Activated CD4-positive, alpha-beta T cell treated with anti-CD3 and anti-CD28 coated beads for 36 hours (primary cell): Measurements from ENCODE around the gene NUP54. TPM values are rescaled to one million over a fixed set of nuclear protein-coding genes. Genes with fewer than 3 reads are reported as not detected.

Source experiments
- ATAC-seq: fragments of 200-7000 bp; cut with Tn5 transposase; one replicate; pipeline ENCODE4 v1.10.0; 2021; ENCODE audit warnings: mild to moderate bottlenecking, moderate library complexity
- CTCF ChIA-PET: fragments of 350-600 bp; sonication (Branson Sonifier 250); formaldehyde crosslinking; loops from one replicate; lab custom pipeline; 2021; ENCODE audit warnings: antibody characterized with exemption; lab: Charles Lee
- POLR2A ChIA-PET: fragments of 350-600 bp; sonication (Branson Sonifier 250); formaldehyde crosslinking; loops from one replicate; lab custom pipeline; 2021; ENCODE audit warnings: antibody characterized with exemption, inconsistent platforms; lab: Charles Lee
- DNase-seq: peaks from one replicate; pipeline ENCODE4 v3.0.0-alpha.2; 2020
- H3K27ac Mint-ChIP-seq: one replicate; pipeline ENCODE4 v1.8.0; 2021; ENCODE audit warnings: mixed read lengths
- H3K27me3 Mint-ChIP-seq: one replicate; pipeline ENCODE4 v1.8.0; 2021; ENCODE audit warnings: mixed read lengths
- H3K36me3 Mint-ChIP-seq: one replicate; pipeline ENCODE4 v1.8.0; 2021; ENCODE audit warnings: low read depth, mixed read lengths
- H3K4me1 Mint-ChIP-seq: one replicate; pipeline ENCODE4 v1.8.0; 2021; ENCODE audit warnings: mixed read lengths
- H3K4me3 Mint-ChIP-seq: one replicate; pipeline ENCODE4 v1.8.0; 2021; ENCODE audit warnings: mild to moderate bottlenecking, moderate library complexity, mixed read lengths
- H3K9me3 Mint-ChIP-seq: one replicate; pipeline ENCODE4 v1.8.0; 2021; ENCODE audit warnings: low read depth, mixed read lengths
- intact Hi-C, 2 experiments: fragments of 100-400 bp; cut with DNase I in 1 of 2; cut with micrococcal nuclease in 1 of 2; formaldehyde crosslinking; loops; one replicate each; pipeline versions ENCODE4 v1.14.2 to v1.15.1; 2022 to 2024; cut with DNase I, micrococcal nuclease
- total RNA-seq, 2 experiments: library from RNA; stranded (reverse); gene quantifications; one replicate each; pipeline ENCODE4 v1.2.3, GENCODE V29; 2021

The NUP54 gene, protein sequence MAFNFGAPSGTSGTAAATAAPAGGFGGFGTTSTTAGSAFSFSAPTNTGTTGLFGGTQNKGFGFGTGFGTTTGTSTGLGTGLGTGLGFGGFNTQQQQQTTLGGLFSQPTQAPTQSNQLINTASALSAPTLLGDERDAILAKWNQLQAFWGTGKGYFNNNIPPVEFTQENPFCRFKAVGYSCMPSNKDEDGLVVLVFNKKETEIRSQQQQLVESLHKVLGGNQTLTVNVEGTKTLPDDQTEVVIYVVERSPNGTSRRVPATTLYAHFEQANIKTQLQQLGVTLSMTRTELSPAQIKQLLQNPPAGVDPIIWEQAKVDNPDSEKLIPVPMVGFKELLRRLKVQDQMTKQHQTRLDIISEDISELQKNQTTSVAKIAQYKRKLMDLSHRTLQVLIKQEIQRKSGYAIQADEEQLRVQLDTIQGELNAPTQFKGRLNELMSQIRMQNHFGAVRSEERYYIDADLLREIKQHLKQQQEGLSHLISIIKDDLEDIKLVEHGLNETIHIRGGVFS
- total RNA-seq, result 10 to 100 TPM; 58.2 to 67.3 TPM

DNA sequence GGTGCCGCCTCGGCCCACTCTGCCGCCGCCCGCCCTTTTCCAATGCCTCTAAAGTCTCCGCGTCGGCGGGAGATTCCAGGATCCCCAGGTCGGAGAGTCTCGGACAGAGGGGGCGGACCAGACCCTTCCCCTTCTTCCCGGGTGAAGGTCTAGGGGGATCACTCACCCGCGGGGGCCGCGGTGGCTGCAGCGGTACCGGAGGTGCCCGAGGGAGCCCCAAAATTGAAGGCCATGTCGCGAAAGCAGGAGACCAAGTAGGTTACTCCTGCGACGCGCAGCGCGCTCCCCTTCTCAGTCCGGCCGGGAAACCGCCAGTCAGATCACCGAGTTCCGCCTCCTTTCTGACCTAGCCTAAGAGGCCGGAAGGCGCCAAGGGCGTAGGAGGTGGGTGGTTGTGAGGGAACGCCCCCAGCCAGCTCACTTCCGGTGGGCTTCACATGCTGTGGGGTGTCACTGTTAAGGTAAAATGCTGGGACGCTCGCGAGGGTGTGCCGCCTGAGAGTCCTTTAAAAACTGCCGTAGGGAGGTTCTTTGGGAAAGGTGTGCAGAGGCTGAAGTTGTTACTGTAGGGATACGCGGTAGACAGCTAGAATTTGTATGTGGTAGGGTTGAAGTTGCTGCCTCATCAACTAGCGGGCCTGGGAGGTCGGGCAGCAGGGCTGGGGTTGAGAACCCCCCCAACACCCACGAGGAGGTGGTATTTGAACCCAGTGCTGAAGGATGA is at the start of gene NUP54:
NUP54 (minus strand) TSS at position 256 of the 724 bp plus-strand sequence; CDS start at position 233, 23 bp downstream.
- CTCF ChIA-PET, result interaction anchor here (1.0 kb wide), 2 partner anchors 89 to 152 kb away, joined by 3 to 5 read pairs; no protein-coding TSS in a partner anchor
- H3K4me1 Mint-ChIP-seq, result peaks cover 25% of the 10 kb centered on the region
- DNase-seq, result peak; percentile 97
- no peaks in the 10 kb centered on the region for H3K27me3 Mint-ChIP-seq
- H3K27ac Mint-ChIP-seq, result peak within 1 kb of the TSS; percentile 89
- ATAC-seq, result peak; percentile 97
- intact Hi-C loops, result loop anchor here (1.0 to 5.0 kb wide), 12 partner anchors 64 to 1010 kb away; partner anchors contain the start of genes G3BP2 (in 2 of the 2), RCHY1 (in 2 of the 2), SCARB2 (in 2 of the 2) and THAP6 (in 2 of the 2)
- H3K9me3 Mint-ChIP-seq, result no peaks in the 10 kb centered on the region
- H3K36me3 Mint-ChIP-seq, result peaks cover 15% of the 10 kb centered on the region
- POLR2A ChIA-PET, result interaction anchor here (1.5 kb wide), 1 partner anchor 157 kb away, joined by 3 read pairs; the partner anchor contains the start of gene SDAD1
- peak within 1 kb of the TSS; percentile 86 for H3K4me3 Mint-ChIP-seq

DNA sequence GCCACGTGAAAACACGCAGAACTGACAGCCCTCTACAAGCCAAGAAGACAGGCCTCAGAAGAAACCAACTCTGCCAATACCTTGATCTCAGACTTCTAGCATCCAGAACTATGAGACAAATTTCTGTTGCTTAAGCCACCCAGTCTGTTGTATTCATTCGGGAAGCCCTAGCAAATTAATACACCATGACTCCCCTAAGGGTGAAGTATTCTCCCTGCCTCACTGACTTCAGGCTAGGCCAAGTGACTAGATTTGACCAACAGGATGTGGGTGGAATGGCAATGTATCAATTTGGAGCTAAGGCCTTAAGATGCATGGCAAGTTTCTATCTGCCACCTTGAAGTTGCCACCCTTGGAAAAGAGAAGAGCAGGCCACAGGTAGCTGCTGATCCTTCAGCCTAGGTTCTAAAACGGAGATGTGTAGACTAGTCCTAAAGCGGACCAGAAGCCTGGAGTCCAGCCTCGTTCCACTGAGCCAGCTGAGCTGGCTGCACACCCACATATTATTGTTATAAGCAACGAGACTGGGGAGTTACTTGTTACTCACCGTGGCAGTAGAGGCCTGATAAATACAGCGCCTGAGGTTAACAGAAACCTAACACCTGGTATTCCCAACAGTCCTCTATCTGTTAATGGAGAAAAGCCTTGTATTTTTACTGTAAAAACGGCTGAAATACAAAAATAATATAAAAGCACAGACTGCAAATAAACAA is 49.0 kb upstream of the NUP54 start:
- intact Hi-C loops, result no loop called here
- ATAC-seq, result no peak
- Mint-ChIP-seq H3K27ac (no peak overlapping the region), H3K9me3 (peaks cover 1% of the 10 kb centered on the region), H3K4me3 (no peak overlapping the region), H3K27me3 (no peaks in the 10 kb centered on the region), H3K4me1 (peaks cover 46% of the 10 kb centered on the region), H3K36me3 (peaks cover 25% of the 10 kb centered on the region)
- ChIA-PET POLR2A (no interaction called here), CTCF (interaction anchor here (0.8 to 1.4 kb wide), 3 partner anchors 17 to 463 kb away, joined by 3 to 7 read pairs (median 4); no protein-coding TSS in a partner anchor)
- DNase-seq, result no peak

DNA sequence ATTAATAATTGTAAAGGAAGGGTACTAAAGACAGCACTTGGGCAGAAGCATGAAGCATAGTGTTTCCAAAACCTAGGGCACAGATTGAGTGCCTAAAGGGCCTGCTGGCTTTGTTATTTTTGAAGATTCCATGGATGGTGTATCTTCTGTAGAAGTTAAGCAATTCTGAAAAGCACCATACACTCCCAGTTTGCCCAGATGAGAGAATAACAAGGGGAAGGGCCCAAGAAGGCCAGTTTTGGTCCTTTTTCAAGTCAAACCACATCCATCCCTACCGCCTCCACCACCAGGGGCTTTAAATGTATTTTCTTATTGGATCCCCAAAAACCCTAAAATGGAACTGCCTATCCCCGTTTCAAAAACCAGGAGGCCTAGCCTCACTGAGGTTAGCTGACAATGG is 48.2 kb upstream of the NUP54 start:
- Mint-ChIP-seq H3K27me3 (no peaks in the 10 kb centered on the region), H3K27ac (no peak overlapping the region), H3K4me3 (no peak overlapping the region), H3K4me1 (peaks cover 46% of the 10 kb centered on the region), H3K36me3 (peaks cover 30% of the 10 kb centered on the region), H3K9me3 (peaks cover 4% of the 10 kb centered on the region)
- no peak for DNase-seq
- POLR2A ChIA-PET, result no interaction called here
- no peak for ATAC-seq
- intact Hi-C loops, result no loop called here
- CTCF ChIA-PET, result interaction anchor here (0.8 kb wide), 1 partner anchor 462 kb away, joined by 3 read pairs; no protein-coding TSS in a partner anchor

DNA sequence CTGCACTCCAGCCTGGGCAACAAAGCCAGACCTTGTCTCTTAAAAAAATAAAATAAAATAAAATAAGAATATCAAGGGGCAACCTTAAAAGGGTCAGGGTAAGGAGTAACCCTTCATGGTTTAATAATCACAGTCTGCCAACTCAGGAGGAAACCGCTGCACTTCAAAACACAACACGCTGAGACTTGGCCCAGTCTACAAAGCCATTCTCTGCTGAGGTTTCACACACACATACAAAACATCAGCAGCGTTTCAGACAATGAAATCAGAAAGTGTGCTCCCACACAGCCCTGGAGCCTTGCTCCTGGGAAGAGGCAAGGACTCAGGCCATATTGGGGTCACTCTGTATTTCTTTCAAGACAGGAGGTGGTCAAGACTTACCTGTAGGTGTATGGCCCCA is 47.1 kb upstream of the NUP54 start:
- intact Hi-C loops, result no loop called here
- peaks cover 4% of the 10 kb centered on the region for H3K9me3 Mint-ChIP-seq
- H3K27ac Mint-ChIP-seq, result no peak overlapping the region
- CTCF ChIA-PET, result no interaction called here
- H3K36me3 Mint-ChIP-seq, result peaks cover 31% of the 10 kb centered on the region
- no peaks in the 10 kb centered on the region for H3K27me3 Mint-ChIP-seq
- POLR2A ChIA-PET, result no interaction called here
- no peak overlapping the region for H3K4me3 Mint-ChIP-seq
- no peak for DNase-seq
- H3K4me1 Mint-ChIP-seq, result peaks cover 38% of the 10 kb centered on the region
- no peak for ATAC-seq

DNA sequence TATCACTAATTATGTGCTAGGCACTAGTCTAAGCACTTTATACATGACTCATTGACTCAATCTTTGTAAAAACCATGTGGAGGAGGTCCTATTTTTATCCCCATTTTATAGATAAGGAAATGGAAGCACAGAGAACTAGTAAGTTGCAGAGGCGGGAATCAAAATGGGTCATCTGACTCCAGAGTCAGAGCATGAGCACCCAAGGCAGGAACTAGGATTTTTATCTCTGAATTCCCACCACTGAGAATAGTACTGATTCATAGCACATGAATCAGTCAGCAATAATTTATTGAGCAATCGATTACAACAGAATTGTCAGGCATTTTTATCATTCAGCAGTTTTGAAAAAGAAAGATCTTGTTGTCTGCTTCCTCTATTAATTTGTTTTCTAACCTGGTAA is 46.1 kb upstream of the NUP54 start:
- ATAC-seq (no peak), DNase-seq (no peak)
- ChIA-PET CTCF (interaction anchor here (1.5 kb wide), 1 partner anchor 10 kb away, joined by 3 read pairs; no protein-coding TSS in a partner anchor), POLR2A (no interaction called here)
- H3K36me3 Mint-ChIP-seq, result peaks cover 31% of the 10 kb centered on the region
- intact Hi-C loops, result no loop called here
- H3K27ac Mint-ChIP-seq, result no peak overlapping the region
- H3K4me1 Mint-ChIP-seq, result peaks cover 30% of the 10 kb centered on the region
- no peaks in the 10 kb centered on the region for H3K27me3 Mint-ChIP-seq
- peaks cover 4% of the 10 kb centered on the region for H3K9me3 Mint-ChIP-seq
- no peak overlapping the region for H3K4me3 Mint-ChIP-seq

DNA sequence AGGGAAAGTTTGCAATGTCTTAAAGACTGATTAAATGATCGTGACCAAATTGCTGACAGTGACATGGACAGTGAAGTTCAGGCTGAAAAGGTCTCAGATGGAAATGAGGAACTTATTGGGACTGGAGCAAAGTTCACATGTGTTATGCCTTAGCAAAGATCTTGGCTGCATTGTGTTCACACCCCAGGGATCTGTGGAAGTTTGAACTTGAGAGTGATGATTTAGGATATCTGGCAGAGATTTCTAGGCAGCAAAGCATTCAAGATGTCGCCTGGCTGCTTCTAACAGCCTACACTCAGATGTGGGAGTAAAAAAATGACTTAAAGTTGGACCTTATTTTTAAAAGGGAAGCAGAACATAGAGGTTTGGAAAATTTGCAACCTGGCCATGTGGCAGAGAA is 44.0 kb upstream of the NUP54 start:
- CTCF ChIA-PET, result interaction anchor here (0.6 kb wide), 1 partner anchor 13 kb away, joined by 3 read pairs; no protein-coding TSS in a partner anchor
- POLR2A ChIA-PET, result no interaction called here
- Mint-ChIP-seq H3K27me3 (no peaks in the 10 kb centered on the region), H3K4me1 (peaks cover 10% of the 10 kb centered on the region), H3K4me3 (no peak overlapping the region), H3K27ac (no peak overlapping the region), H3K9me3 (peaks cover 4% of the 10 kb centered on the region), H3K36me3 (peaks cover 31% of the 10 kb centered on the region)
- ATAC-seq, result no peak
- intact Hi-C loops, result no loop called here
- no peak for DNase-seq

DNA sequence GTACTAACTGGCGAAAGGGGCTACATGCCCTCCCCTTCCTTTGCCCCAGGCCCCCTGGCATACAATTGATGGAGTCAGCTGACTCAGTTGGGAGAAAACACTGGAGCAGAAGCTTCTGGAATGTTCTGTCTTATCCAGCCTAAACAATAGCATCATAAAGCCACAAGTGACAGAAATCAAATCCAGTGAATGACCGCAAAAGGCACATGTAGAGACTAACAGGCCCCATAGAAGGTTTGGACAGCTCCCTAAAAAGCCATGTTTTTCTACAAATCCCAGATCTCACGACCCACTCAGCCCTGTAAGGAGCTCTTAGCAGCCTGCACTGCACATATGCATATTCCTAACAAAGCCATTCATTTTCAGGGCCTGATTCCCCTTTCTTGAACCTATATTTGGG is 40.4 kb upstream of the NUP54 start:
- Mint-ChIP-seq H3K27ac (no peak overlapping the region), H3K4me3 (no peak overlapping the region), H3K4me1 (no peaks in the 10 kb centered on the region), H3K9me3 (peaks cover 4% of the 10 kb centered on the region), H3K27me3 (no peaks in the 10 kb centered on the region), H3K36me3 (peaks cover 18% of the 10 kb centered on the region)
- ATAC-seq (no peak), DNase-seq (no peak)
- intact Hi-C loops, result no loop called here
- CTCF ChIA-PET, result interaction anchor here (3.2 kb wide), 1 partner anchor 8 kb away, joined by 23 read pairs; no protein-coding TSS in a partner anchor
- POLR2A ChIA-PET, result no interaction called here

DNA sequence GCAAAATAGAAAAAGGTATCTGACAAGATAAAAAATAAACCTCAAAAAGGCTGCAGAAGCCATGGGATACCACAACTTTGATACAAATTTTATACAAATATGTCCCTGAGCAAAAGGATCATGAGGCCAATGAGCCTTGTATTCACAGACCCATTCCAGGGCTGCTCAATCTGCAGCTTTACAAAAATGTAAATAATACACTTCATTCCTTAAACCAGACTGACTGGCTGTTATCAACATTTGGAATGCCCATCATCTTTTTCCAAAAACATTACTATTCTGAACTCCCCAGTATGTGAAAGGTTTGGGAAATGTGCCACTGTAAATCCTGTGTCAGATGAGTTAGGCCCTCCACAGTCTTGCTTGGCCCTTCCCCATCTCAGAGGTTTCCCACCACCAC is 40.0 kb upstream of the NUP54 start:
- Mint-ChIP-seq H3K4me3 (no peak overlapping the region), H3K4me1 (no peaks in the 10 kb centered on the region), H3K27ac (no peak overlapping the region), H3K9me3 (peaks cover 4% of the 10 kb centered on the region), H3K36me3 (peaks cover 15% of the 10 kb centered on the region), H3K27me3 (no peaks in the 10 kb centered on the region)
- ChIA-PET CTCF (interaction anchor here (3.2 kb wide), 1 partner anchor 8 kb away, joined by 23 read pairs; no protein-coding TSS in a partner anchor), POLR2A (no interaction called here)
- intact Hi-C loops, result no loop called here
- ATAC-seq, result no peak
- no peak for DNase-seq

DNA sequence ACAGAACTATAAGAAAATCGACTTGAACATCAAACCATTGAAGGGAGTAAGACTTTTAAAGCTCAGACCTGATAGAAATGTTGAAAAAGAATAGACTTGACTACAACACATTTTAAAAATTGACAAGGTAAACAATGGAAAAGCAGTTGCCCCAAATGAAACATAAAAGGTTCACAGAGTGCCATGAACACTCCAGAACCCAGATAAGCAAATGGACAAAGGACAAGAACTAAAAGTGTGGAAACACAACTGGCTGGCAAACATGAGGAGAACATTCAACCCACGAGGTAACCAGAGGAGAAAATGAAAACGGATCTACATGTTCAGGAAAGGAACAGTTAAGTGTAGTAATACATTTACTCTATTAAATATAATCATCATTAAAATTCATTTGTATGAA is 39.0 kb upstream of the NUP54 start:
- ChIA-PET CTCF (no interaction called here), POLR2A (no interaction called here)
- Mint-ChIP-seq H3K36me3 (peaks cover 6% of the 10 kb centered on the region), H3K4me3 (no peak overlapping the region), H3K4me1 (peaks cover 2% of the 10 kb centered on the region), H3K27ac (no peak overlapping the region), H3K27me3 (no peaks in the 10 kb centered on the region), H3K9me3 (peaks cover 3% of the 10 kb centered on the region)
- no peak for DNase-seq
- intact Hi-C loops, result no loop called here
- ATAC-seq, result no peak

DNA sequence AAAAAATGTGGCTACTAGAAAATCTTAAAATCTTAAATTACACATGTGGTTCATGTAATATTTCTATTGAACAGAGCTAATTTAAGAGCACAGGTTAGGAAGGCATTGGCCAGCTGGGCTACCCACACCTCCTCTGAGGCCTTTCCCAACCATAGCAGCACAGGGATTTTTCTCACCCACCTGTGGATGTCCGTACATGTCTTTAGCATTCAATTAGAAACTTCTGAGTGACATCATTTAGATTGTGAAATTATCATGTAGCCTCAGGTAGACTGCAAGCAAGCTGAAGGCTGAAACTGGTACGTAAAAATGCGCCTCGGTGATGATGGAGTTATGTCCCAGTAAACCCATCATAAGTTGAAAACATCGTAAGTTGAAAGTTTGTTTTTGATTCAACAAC is 34.3 kb upstream of the NUP54 start:
- ATAC-seq (no peak), DNase-seq (no peak)
- Mint-ChIP-seq H3K27ac (no peak overlapping the region), H3K9me3 (no peaks in the 10 kb centered on the region), H3K4me3 (no peak overlapping the region), H3K36me3 (no peaks in the 10 kb centered on the region), H3K4me1 (peaks cover 2% of the 10 kb centered on the region), H3K27me3 (no peaks in the 10 kb centered on the region)
- intact Hi-C loops, result loop anchor here in 1 of 2 experiments (5.0 kb wide), 1 partner anchor 70 kb away; the partner anchor contains the start of gene FAM47E
- ChIA-PET CTCF (interaction anchor here (0.7 to 6.7 kb wide), 4 partner anchors 22 to 239 kb away, joined by 3 to 141 read pairs (median 12); partner anchors contain the start of gene CCDC158), POLR2A (no interaction called here)
